HCT116 (cell line): Measurements from ENCODE around the gene CNPY4. TPM values are rescaled to one million over a fixed set of nuclear protein-coding genes. Genes with fewer than 3 reads are reported as not detected.

ENCODE experiments used
- ATAC-seq: fragments of 200-7000 bp; cut with Tn5 transposase; 2 replicates; pipeline ENCODE4 v1.9.1; 2020; ENCODE audit warnings: mild to moderate bottlenecking, moderate library complexity
- BruUV-seq: library from RNA; stranded (reverse); fragments of 400-500 nt; replicated peaks from 2 replicates; lab custom pipeline; 2021; lab: Mats Ljungman, UMichigan
- CTCF ChIA-PET: fragments of 300-600 bp; sonication (Branson Sonifier 250); formaldehyde crosslinking; loops from one replicate; lab custom pipeline; 2021; ENCODE audit warnings: antibody characterized with exemption; lab: Charles Lee
- POLR2A ChIA-PET: fragments of 300-600, 350-600 bp; sonication (Branson Sonifier 250); formaldehyde crosslinking; loops from one replicate; lab custom pipeline; 2021; ENCODE audit warnings: antibody characterized with exemption; lab: Charles Lee
- RAD21 ChIA-PET, 2 experiments: fragments of 300-600 bp; sonication (Branson Sonifier 250); formaldehyde crosslinking; loops; one replicate each; lab custom pipeline; 2023; ENCODE audit warnings: low total read pairs in 2 of 2; ENCODE audit not compliant: uncharacterized antibody in 2 of 2, unreplicated experiment in 2 of 2, low non-redundant PET in 1 of 2; lab: Charles Lee
- DNase-seq: peaks from one replicate; pipeline ENCODE4 v3.0.0-alpha.2; 2010; ENCODE audit warnings: low read depth, low spot score
- H2AFZ ChIP-seq: fragments of 200-600 bp; shearing (Covaris generic), sonication (generic); 2 replicates; pipeline ENCODE4 v1.6.1; 2017; ENCODE audit warnings: low read depth, mixed run types, mixed read lengths, antibody characterized with exemption, low read length; ENCODE audit not compliant: poor library complexity, severe bottlenecking
- H3K27ac ChIP-seq: 2 replicates; pipeline ENCODE4 v1.5.1; 2012; ENCODE audit warnings: low read depth, low read length
- H3K27me3 ChIP-seq: fragments of 200-600 bp; sonication (generic); 2 replicates; pipeline ENCODE4 v1.6.1; 2016; ENCODE audit warnings: mixed run types, low read length, mixed read lengths; ENCODE audit not compliant: insufficient read depth
- H3K36me3 ChIP-seq, 2 experiments: fragments of 200-500 bp in 1 of 2; fragments of 200-600 bp in 1 of 2; sonication (Bioruptor generic) in 1 of 2; sonication (generic) in 1 of 2; 2 replicates each; pipeline versions ENCODE4 v1.5.1 to v1.6.1; 2014 to 2016; ENCODE audit warnings: low read length in 2 of 2, inconsistent platforms in 1 of 2, mixed read lengths in 1 of 2, mixed run types in 1 of 2; ENCODE audit not compliant: insufficient read depth in 2 of 2, control insufficient read depth in 1 of 2
- H3K4me1 ChIP-seq, 2 experiments: fragments of 200-600 bp in 1 of 2; sonication (generic) in 1 of 2; 2 replicates each; pipeline versions ENCODE4 v1.5.1 to v1.6.1; 2012 to 2017; ENCODE audit warnings: low read length in 2 of 2, inconsistent platforms in 1 of 2, mild to moderate bottlenecking in 1 of 2, mixed read lengths in 1 of 2, mixed run types in 1 of 2, moderate library complexity in 1 of 2; ENCODE audit not compliant: insufficient read depth in 2 of 2, control insufficient read depth in 1 of 2
- H3K4me2 ChIP-seq: fragments of 200-600 bp; sonication (generic); 2 replicates; pipeline ENCODE4 v1.6.1; 2017; ENCODE audit warnings: mixed run types, low read length, mixed read lengths
- H3K4me3 ChIP-seq, 2 experiments: fragments of 200-600 bp in 1 of 2; sonication (generic) in 1 of 2; replicated peaks in 1 of 2; 2 replicates each; pipeline ENCODE4 v1.5.1; 2011 to 2016; ENCODE audit warnings: low read length in 2 of 2, control low read depth in 1 of 2, low read depth in 1 of 2, mild to moderate bottlenecking in 1 of 2, mixed read lengths in 1 of 2, mixed run types in 1 of 2
- H3K79me2 ChIP-seq: fragments of 200-600 bp; sonication (generic); 2 replicates; pipeline ENCODE4 v1.6.1; 2017; ENCODE audit warnings: mild to moderate bottlenecking, mixed run types, low read length, moderate library complexity, mixed read lengths; ENCODE audit not compliant: insufficient read depth
- H3K9ac ChIP-seq: fragments of 200-600 bp; sonication (generic); 2 replicates; pipeline ENCODE4 v1.6.1; 2016; ENCODE audit warnings: low read length, mixed read lengths
- H3K9me2 ChIP-seq: fragments of 200-600 bp; sonication (generic), shearing (Covaris generic); 2 replicates; pipeline ENCODE4 v1.6.1; 2017; ENCODE audit warnings: mixed run types, mild to moderate bottlenecking, moderate library complexity; ENCODE audit not compliant: insufficient read depth
- H3K9me3 ChIP-seq, 2 experiments: fragments of 200-500 bp in 1 of 2; fragments of 200-600 bp in 1 of 2; sonication (Bioruptor generic) in 1 of 2; sonication (generic) in 1 of 2; 2 replicates each; pipeline ENCODE4 v1.6.1; 2014 to 2017; ENCODE audit warnings: low read length in 2 of 2, mixed read lengths in 2 of 2, inconsistent platforms in 1 of 2, low read depth in 1 of 2, mild to moderate bottlenecking in 1 of 2, mixed run types in 1 of 2, moderate library complexity in 1 of 2; ENCODE audit not compliant: control insufficient read depth in 1 of 2, insufficient read depth in 1 of 2
- H4K20me1 ChIP-seq: fragments of 200-600 bp; sonication (generic), shearing (Covaris generic); 2 replicates; pipeline ENCODE4 v1.6.1; 2017; ENCODE audit warnings: mixed run types, mild to moderate bottlenecking, moderate library complexity; ENCODE audit not compliant: insufficient read depth
- CBX3 ChIP-seq: IDR thresholded peaks from 2 replicates; pipeline ENCODE4 v1.6.1; 2012; ENCODE audit warnings: low read depth
- CEBPB ChIP-seq: IDR thresholded peaks from 2 replicates; pipeline ENCODE4 v1.6.1; 2012; ENCODE audit warnings: low read depth
- ELF1 ChIP-seq: IDR thresholded peaks from 2 replicates; pipeline ENCODE4 v1.6.1; 2012; ENCODE audit warnings: low read depth, borderline replicate concordance
- EZH2 ChIP-seq: fragments of 200-600 bp; sonication (generic); IDR thresholded peaks from 2 replicates; pipeline ENCODE4 v1.6.1; 2017; ENCODE audit warnings: antibody characterized with exemption, mixed run types
- EZH2phosphoT487 ChIP-seq: fragments of 200-600 bp; IDR thresholded peaks from 2 replicates; pipeline ENCODE4 v1.6.1; 2018; ENCODE audit warnings: antibody characterized with exemption, borderline replicate concordance
- FOSL1 ChIP-seq: IDR thresholded peaks from 2 replicates; pipeline ENCODE4 v1.6.1; 2012; ENCODE audit warnings: low read depth
- POLR2A ChIP-seq: IDR thresholded peaks from 2 replicates; pipeline ENCODE4 v1.7.0; 2011; ENCODE audit warnings: borderline replicate concordance; ENCODE audit not compliant: insufficient read depth, insufficient read length; ENCODE audit errors: extremely low read depth
- POLR2AphosphoS5 ChIP-seq: IDR thresholded peaks from 2 replicates; pipeline ENCODE4 v1.6.1; 2011; ENCODE audit warnings: mild to moderate bottlenecking, low read depth, low read length, moderate library complexity
- RAD21 ChIP-seq: IDR thresholded peaks from 2 replicates; pipeline ENCODE4 v1.6.1; 2012; ENCODE audit warnings: low read depth, mild to moderate bottlenecking
- REST ChIP-seq: IDR thresholded peaks from 2 replicates; pipeline ENCODE4 v1.6.1; 2012; ENCODE audit warnings: low read depth
- SIN3A ChIP-seq: IDR thresholded peaks from 2 replicates; pipeline ENCODE4 v1.6.1; 2012; ENCODE audit warnings: low read depth
- SP1 ChIP-seq: IDR thresholded peaks from 2 replicates; pipeline ENCODE4 v1.6.1; 2012; ENCODE audit warnings: low read depth
- SRF ChIP-seq: IDR thresholded peaks from 2 replicates; pipeline ENCODE4 v1.6.1; 2012; ENCODE audit warnings: low read depth
- TCF7L2 ChIP-seq: IDR thresholded peaks from 2 replicates; pipeline ENCODE4 v1.7.0; 2011; ENCODE audit warnings: borderline replicate concordance, inconsistent platforms; ENCODE audit not compliant: insufficient read depth, insufficient read length; ENCODE audit errors: extremely low read depth
- YY1 ChIP-seq: IDR thresholded peaks from 2 replicates; pipeline ENCODE4 v1.6.1; 2011; ENCODE audit warnings: low read length, low read depth, moderate library complexity, mild to moderate bottlenecking; ENCODE audit not compliant: insufficient replicate concordance; ENCODE audit errors: extremely low read depth
- ZBTB33 ChIP-seq: IDR thresholded peaks from 2 replicates; pipeline ENCODE4 v1.6.1; 2011; ENCODE audit warnings: mild to moderate bottlenecking, low read length, moderate library complexity; ENCODE audit not compliant: insufficient replicate concordance; ENCODE audit errors: extremely low read depth
- ZFX ChIP-seq: fragments of 450-650 bp; IDR thresholded peaks from 2 replicates; pipeline ENCODE4 v1.6.1; 2017
- intact Hi-C: fragments of 100-400 bp; cut with micrococcal nuclease; formaldehyde crosslinking; loops from 2 replicates; pipeline ENCODE4 v1.10.0; 2022
- total RNA-seq: library from RNA; stranded (reverse); gene quantifications from one replicate; pipeline ENCODE4 v1.2.1, GENCODE V29; 2021; ENCODE audit not compliant: unreplicated experiment
- TF ChIP-seq, protein P1 (sequence below): IDR thresholded peaks from 2 replicates; pipeline ENCODE4 v1.6.1; 2012
- TF ChIP-seq, protein P2 (sequence below): IDR thresholded peaks from 2 replicates; pipeline ENCODE4 v1.6.1; 2012

Gene CNPY4
- total RNA-seq, 1 experiment from 2014 or later, result 2.6 TPM

DNA sequence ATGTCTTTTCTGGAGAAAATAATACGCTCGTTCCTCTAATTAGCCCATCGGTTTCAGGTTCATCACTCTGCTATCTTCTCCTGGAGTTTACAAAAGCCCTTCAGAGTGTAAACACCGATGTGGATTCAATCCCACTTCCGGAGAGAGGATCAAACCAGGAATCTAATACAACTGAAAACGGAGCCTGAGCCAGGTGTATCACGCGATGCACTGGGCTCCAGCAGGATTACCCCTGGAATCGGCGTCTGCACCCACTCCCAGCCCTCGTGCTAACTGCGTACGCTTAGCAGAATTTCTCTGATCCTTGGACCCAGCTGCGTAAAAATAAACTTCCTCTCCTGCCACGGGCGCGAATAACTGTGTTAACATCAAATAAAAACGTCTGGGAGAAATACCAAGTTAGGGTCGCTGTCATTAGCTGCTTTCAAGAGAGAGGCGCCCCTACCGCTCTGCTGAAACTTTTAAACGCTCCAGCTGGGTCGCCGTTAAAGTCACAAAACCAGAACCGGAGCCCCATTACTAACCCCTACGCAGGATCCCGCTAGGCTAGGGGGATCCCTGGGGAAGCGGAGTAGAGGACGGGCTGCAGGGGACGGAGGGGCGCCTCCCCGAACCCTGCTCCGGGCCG is 38.4 kb upstream of the CNPY4 start:
- Histone ChIP-seq H3K9ac (peak overlapping the region; percentile 83), H3K27ac (peak overlapping the region; percentile 72), H3K79me2 (peaks cover 51% of the 10 kb centered on the region), H4K20me1 (no peaks in the 10 kb centered on the region), H3K36me3 (peaks cover 22 to 34% of the 10 kb centered on the region in 2 experiments; a peak in 3 of 4 replicates), H3K27me3 (no peaks in the 10 kb centered on the region), H2AFZ (no peak overlapping the region), H3K4me1 (peaks cover 11 to 24% of the 10 kb centered on the region in 2 experiments), H3K9me2 (no peaks in the 10 kb centered on the region), H3K9me3 (no peaks in the 10 kb centered on the region), H3K4me3 (peak overlapping the region; percentile 69 to 77), H3K4me2 (peak overlapping the region; percentile 87)
- ChIA-PET CTCF (interaction anchor here (0.9 kb wide), 1 partner anchor 21 kb away, joined by 3 read pairs; the partner anchor contains the start of gene AP4M1), POLR2A (interaction anchor here (1.0 kb wide), 1 partner anchor 14 kb away, joined by 4 read pairs; no protein-coding TSS in a partner anchor), RAD21 (no interaction called here)
- DNase-seq (no peak), ATAC-seq (peak; percentile 43)
- TSS peak; percentile 61 for BruUV-seq
- TF ChIP-seq SIN3A (no peak), EZH2 (no peak), POLR2AphosphoS5 (no peak), RAD21 (no peak), ELF1 (no peak), POLR2A (no peak), SP1 (no peak), SRF (no peak), FOSL1 (no peak), ZFX (no peak), CEBPB (no peak), REST (no peak), EZH2phosphoT487 (no peak), YY1 (no peak), TCF7L2 (no peak), CBX3 (no peak), ZBTB33 (no peak)
- TF ChIP-seq, protein P1, sequence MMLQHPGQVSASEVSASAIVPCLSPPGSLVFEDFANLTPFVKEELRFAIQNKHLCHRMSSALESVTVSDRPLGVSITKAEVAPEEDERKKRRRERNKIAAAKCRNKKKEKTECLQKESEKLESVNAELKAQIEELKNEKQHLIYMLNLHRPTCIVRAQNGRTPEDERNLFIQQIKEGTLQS, result no peak
- TF ChIP-seq, protein P2, sequence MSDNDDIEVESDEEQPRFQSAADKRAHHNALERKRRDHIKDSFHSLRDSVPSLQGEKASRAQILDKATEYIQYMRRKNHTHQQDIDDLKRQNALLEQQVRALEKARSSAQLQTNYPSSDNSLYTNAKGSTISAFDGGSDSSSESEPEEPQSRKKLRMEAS, result no peak
- intact Hi-C loops, result loop anchor here (1.0 kb wide), 1 partner anchor 87 kb away; no protein-coding TSS in a partner anchor
